Activated effector memory CD4-positive, alpha-beta T cell treated with anti-CD3 and anti-CD28 coated beads, Interleukin-2, amount 50 U/mL, for 16 hours (primary cell): ENCODE results near the gene KLHDC9.

Experiments used
- DNase-seq: peaks from one replicate; pipeline ENCODE4 v3.0.0-alpha.2; 2020

The KLHDC9 gene

GRCh38 chr1:161133220-161133740 lies 35.1 kb downstream of the KLHDC9 start:
- no peak for DNase-seq

DNA sequence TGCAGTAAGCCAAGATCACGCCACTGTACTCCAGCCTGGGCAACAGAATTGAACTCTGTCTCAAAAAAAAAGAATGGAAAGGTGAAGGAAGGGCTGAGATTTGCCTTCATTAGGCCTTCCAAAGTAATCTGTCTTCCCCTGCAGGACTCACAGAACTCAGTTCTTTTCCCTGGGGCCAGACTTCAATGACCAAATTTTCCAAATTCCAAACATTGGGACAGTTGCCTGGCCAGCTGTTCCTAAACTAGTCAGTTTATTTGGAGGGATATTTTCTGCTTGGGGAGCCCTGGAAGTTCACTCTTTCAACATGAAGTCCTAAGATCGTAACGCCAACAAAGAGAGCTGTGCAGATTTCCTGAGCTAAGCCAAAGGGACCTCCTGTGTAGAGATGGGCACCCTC lies 39.7 kb downstream of the KLHDC9 start:
- no peak for DNase-seq

DNA sequence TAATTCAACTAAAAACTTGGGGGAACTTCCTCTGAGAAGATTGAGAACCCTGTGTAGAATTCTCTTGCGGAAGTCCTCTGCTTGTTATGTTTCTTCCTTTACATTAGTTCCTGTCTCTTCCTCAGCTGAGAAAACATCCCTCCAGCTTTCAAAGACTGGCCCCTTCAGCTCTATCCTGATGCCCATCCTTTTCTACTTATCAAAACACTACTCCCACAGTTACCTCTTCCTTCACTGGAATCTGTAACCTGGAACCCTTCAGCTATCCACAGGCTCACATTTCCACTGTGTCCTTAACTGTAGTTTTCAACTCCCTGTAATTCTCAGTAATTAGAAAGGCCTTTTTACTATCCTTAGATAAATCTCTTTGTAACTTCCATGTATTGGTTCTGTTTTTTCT lies 40.3 kb downstream of the KLHDC9 start:
- DNase-seq = no peak

DNA sequence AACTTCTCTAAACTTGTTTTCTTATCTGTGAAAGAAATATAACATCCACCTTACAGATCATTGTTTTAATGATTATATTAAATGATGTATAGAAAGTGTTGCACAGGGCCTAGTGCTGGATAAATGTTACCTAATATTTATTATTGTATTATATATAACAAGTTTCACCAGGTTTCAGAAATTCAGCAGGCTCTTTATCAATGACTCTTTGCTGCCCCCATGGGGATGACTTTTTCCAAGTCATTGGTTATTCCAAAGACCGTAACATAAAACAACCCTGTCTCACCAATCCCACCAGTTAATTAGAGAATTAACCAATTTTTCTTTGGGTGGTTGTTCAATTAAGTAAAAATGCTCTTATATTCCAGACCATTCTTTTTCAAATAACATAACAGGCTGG lies 41.6 kb downstream of the KLHDC9 start:
- no peak for DNase-seq

- DNase-seq = no peak
Observed at GRCh38 chr1:161140755-161141400, 42.7 kb downstream of the KLHDC9 start.

DNA sequence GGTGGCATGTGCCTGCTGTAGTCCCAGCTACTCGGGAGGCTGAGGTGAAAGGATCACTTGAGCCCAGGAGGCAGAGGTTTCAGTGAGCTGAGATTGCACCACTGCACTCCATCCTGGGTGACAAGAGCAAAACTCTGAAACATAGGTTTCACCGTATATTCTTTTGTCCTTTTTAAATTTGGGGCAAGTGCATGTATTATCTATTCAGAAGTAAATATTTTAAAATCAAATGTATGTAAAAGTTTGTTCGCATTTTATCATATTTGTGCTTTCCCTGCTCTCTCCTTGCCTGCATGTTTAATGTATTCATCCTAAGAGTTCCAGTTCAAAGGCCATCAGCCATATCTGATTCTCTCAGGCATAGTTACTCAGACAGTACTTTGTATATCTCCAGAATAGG lies 47.7 kb downstream of the KLHDC9 start:
- no peak for DNase-seq
